ENCODE data around the gene CAP1.

The CAP1 gene

DNA sequence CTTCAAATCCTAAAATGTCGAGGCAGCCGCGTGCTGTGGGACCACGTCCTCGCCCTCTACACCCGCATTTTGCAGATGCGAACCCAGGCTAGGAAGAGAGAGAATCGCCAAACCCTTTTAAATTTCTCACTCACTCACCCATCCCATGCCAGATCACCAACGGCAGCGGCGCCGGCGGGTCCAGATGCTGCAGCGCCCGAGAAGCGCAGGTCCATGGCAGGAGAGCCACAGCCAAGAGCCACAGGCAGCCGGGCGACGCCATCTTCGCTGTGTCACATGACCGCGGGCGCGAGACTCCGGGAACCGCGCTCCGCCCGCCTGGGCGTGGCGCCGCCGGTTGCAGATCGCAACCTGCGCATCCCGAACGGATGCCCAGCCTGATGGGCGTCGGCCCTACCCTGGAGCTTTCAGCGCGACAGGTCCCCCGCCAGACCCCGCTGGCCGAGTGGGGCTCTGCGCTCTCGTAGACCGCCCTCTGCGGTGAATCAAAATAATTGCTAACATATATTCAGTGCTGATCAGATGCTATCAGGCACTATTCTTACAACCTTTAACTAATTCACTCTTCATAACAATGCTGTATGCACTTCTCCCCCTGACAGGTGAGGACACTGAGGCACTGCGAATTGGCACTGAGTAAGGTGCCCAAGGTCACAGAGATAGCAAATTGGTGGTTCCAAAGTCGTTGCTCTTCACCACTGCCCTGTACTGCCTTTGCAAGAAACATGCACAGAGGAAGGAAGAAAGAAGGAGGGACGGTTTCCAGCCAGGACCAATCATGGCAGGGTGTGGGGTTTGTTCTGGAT is 56.7 kb downstream of the CAP1 start, which contains the start of gene PPT1:
PPT1 (minus strand) TSS at position 276 of the 806 bp plus-strand sequence; CDS start at position 262, 14 bp downstream.
- DNase-seq: peak; percentile 41 to 67 (median 46)

DNA sequence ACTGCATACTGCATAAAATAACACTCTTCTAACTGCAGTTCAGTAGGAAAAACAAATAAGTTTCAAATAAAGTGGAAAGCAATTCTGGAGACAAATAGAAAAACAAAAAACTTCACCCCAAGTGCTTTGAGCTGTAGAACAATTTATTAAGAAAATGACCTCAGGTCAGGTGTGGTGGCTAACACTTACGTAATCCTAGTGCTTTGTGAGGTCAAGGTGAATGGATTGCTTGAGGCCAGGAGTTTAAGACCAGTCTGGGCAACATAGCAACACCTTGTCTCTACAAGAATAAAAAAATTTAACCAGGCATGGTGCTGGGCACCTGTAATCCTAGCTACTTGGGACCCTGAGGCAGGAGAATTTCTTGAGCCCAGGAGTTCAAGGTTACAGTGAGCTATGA is 61.5 kb downstream of the CAP1 start:
- DNase-seq: no peak

DNA sequence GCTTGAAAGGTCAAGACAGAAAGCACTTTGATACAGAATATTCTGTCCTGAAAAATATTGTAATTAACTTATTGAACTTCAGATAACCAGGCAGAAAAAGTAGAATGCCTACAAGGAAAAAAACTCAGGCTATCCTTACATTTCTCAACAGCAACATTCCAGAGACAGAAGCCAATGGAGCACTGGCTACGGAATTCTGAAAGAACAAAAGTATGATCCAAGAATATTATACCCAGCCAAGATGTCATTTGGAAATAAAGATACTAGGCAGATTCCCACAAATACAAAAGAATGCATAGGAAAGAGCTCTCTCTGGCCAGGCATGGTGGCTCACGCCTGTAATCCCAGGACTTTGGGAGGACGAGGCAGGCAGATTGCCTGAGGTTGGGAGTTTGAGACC is 62.4 kb downstream of the CAP1 start:
- no peak for DNase-seq

DNA sequence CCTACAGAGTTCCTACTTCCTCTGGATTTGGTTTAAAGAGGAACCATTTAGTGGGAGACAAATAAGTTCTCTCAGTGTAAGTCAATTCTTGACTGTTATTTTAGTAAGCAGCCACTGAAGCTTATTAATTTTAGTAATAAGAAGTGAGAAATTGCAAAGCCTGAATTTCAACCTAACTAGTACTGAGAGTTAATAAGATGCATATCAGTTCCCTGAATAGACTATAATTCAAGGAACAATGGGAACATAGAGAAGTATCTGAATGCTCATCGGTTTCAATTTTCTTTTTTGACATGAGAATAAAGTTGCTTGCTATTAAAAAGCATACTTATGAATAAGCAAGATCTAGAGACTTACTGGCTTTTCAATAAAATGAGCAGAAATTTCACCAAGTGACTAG is 64.5 kb downstream of the CAP1 start:
- no peak for DNase-seq

DNA sequence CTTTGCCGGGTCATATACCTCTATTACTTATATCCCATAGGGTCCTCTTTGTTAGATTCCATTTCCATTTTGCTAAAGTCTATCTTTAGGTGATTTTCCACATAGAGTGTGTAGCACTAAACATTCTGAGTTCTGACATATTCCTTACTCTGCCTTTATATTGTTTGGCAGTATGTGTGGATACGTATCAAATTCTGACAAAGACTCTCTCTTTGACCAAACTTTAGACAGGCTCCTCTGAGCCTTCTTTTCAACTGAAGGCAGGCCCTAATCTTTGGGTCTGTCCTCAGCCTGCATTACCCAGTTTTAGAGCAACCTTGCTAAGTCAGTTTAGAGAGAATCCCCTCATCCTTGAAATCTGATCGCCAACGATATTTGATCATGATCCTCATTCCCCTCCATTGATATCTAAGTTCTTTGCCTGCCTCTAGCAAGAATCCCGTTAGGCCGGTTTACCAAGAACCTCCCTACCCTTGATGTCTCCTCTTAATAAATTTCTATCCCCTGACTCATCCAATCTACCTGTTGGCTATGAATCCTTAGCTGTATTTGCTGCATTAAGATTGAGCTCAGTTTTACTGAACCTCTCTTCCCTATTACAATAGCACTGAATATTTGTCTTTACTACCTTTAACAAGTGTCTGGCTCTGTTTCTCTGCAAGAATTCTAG is 66.9 kb downstream of the CAP1 start:
- DNase-seq: no peak

DNA sequence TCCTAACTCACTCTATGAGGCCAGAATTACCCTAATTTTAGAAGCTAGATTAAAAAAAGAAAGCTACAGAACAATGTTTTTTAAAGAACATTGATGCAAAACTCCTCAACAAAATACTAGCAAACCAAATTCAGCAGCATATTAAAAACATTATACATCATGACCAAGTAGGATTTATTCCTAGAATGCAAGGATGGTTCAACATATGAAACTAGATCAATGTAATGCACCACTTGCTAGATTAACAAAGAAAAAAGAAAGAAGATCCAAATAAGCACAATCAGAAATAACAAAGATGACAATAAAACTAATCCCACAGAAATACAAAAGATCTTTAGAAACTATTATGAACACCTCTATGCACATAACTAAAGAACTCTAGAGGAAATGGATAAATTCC is 69.9 kb downstream of the CAP1 start:
- DNase-seq: no peak

DNA sequence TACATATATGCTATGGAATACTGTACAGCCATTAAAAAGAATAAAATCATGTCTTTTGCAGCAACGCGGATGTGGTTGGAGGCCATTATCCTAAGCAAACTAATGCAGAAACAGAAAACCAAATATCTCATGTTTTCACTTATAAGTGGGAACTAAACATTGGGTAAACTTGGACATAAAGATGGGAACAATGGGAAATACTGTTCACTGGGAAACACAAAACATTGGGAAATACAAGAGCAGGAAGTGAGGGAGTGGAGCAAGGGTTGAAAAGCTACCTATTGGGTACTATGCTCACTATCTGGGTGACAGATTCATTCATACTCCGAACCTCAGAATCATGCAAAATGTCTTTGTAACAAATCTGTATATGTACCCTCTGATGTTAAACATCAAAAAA is 73.9 kb downstream of the CAP1 start:
- no peak for DNase-seq

DNA sequence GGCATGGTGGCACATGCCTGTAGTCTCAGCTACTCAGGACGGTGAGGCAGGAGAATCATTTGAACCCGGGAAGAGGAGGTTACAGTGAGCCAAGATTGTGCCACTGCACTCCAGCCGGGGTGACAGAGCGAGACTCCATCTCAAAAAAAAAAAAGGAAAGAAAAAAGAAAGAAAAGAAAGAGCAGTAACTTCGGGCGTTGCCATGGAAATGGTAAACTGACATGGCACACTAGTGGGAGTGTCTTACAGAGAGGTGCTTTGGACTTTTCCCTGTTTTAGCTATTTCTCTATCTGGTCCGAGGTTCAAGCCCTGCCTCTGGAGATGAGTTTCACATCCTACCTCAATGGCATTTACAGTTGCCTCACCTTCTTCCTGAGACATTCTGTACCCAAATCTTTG is 79.6 kb downstream of the CAP1 start:
- no peak for DNase-seq

All from activated CD4-positive, CD25-positive, alpha-beta regulatory T cell (primary cell).